NCI-H1092 (cell line): ENCODE results near the gene ZNF827.

ENCODE experiments used
- DNase-seq: peaks from one replicate; lab custom pipeline; 2025; lab: John Stamatoyannopoulos, UW

Gene ZNF827

DNA sequence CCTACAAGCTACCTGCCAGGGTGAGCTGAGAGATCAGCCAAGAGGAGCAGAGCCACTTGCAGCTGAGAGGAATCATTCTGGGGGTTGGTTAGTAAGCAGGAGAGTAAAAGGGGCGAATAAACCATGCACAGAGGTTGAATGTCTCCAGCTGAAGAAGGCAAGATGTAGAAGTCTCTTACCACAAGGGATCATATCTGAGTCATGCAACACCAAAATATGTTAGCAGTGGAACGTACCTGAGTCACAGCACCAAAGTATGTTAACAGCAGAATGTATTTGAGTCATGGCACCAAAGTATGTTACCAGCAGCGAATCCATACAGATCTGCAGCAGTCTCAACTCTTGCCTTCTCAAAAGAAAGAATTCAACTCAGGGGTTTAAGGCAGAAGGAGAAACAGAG is 228.8 kb downstream of the ZNF827 start:
- DNase-seq, result no peak

DNA sequence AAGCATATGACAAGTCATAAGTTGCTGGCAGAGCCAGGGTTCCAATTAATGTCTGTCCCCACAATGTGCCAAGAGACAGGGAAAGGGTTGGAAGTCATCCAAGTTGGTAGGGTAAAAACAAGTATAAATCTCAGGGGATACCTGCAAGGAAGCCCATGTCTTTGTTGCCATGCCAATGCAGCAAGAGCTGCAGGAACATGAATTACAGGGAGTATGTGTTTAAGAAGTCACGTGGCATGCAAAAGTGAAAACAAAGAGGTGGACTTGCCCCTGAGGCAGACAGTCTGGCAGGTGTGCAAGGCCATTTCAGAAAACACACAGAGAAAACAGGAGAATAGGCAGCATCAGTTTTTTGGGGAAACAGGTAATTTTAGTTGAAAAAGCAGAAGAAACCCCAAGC is 229.3 kb downstream of the ZNF827 start:
- DNase-seq, result peak; percentile 35
